GM18868 (cell line): ENCODE results near the gene ANKRD6.
"Not testable (repeated sequence)": the region's sequence is repeated elsewhere in the genome, so short reads cannot be mapped to it uniquely, and the experiment has no call there.

Source experiments
- ATAC-seq: cut with Tn5 transposase; IDR thresholded peaks from one replicate; pipeline ENCODE4 v1.9.1; 2021; ENCODE audit warnings: mild to moderate bottlenecking, moderate library complexity; ENCODE audit not compliant: unreplicated experiment

ANKRD6 gene

GRCh38 chr6:89640804-89641203, 207.9 kb downstream of the ANKRD6 start:
- ATAC-seq, result no peak

- ATAC-seq, result not testable (repeated sequence)
These were observed 208.6 kb downstream of the ANKRD6 start for GRCh38 chr6:89641581-89641980.

GRCh38 chr6:89642956-89643355, 210.0 kb downstream of the ANKRD6 start:
- no peak for ATAC-seq

- ATAC-seq, result no peak
These were observed 210.5 kb downstream of the ANKRD6 start for GRCh38 chr6:89643406-89643805.

- ATAC-seq, result no peak
These were observed 211.9 kb downstream of the ANKRD6 start for GRCh38 chr6:89644864-89645263.

GRCh38 chr6:89649682-89650081, 216.7 kb downstream of the ANKRD6 start:
- ATAC-seq, result no peak

- no peak for ATAC-seq
These were observed 217.6 kb downstream of the ANKRD6 start for GRCh38 chr6:89650579-89650978.

GRCh38 chr6:89655122-89655521, 222.2 kb downstream of the ANKRD6 start:
- ATAC-seq, result no peak

GRCh38 chr6:89657445-89658158, 224.7 kb downstream of the ANKRD6 start:
- ATAC-seq, result no peak

- ATAC-seq, result no peak
These were observed 228.0 kb downstream of the ANKRD6 start for GRCh38 chr6:89660981-89661380.

GRCh38 chr6:89661559-89661958, 228.6 kb downstream of the ANKRD6 start:
- no peak for ATAC-seq

- ATAC-seq, result no peak
These were observed 229.8 kb downstream of the ANKRD6 start for GRCh38 chr6:89662659-89663223.

GRCh38 chr6:89667872-89668556, 235.1 kb downstream of the ANKRD6 start:
- no peak for ATAC-seq

- ATAC-seq, result no peak
These were observed 236.1 kb downstream of the ANKRD6 start for GRCh38 chr6:89669002-89669401.

GRCh38 chr6:89670935-89671565, 238.1 kb downstream of the ANKRD6 start:
- no peak for ATAC-seq

- ATAC-seq, result no peak
These were observed 243.2 kb downstream of the ANKRD6 start for GRCh38 chr6:89675949-89676748.

- ATAC-seq, result no peak
These were observed 245.6 kb downstream of the ANKRD6 start for GRCh38 chr6:89678531-89678930.

GRCh38 chr6:89679215-89680120, 246.5 kb downstream of the ANKRD6 start:
- ATAC-seq, result no peak

- no peak for ATAC-seq
These were observed 247.2 kb downstream of the ANKRD6 start for GRCh38 chr6:89680150-89680549.

- no peak for ATAC-seq
These were observed 247.6 kb downstream of the ANKRD6 start for GRCh38 chr6:89680551-89680950.
